Stimulated activated CD4-positive, alpha-beta T cell treated with anti-CD3 and anti-CD28 coated beads, Interleukin-2, amount 100 ng/mL, for 48 hours (primary cell): ENCODE data around the gene SMYD3.
"Not testable (repeated sequence)": the region's sequence is repeated elsewhere in the genome, so short reads cannot be mapped to it uniquely, and the experiment has no call there.

Experiments used
- DNase-seq, 2 donors: peaks; one replicate each; pipeline ENCODE4 v3.0.0-alpha.2; 2020

SMYD3 gene

DNA sequence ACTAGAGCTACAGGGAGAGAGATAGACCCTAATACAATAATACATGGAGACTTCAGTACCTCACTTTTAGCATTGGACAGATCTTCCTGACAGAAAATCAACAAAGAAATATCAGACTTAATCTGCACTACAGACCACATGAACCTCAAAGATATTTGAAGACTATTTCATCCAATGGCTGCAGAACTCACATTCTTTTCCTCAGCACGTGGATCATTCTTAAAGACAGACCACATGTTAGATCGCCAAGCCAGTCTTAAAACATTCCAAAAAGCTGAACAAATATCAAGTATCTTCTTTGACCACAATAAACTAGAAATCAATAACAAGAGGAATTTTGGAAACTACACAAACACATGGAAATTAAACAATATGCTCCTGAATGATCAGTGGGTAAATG lies 776.3 kb downstream of the SMYD3 start:
- no peak for DNase-seq

- DNase-seq = not testable (repeated sequence)
Observed at GRCh38 chr1:245728035-245728434, 779.0 kb downstream of the SMYD3 start.

DNA sequence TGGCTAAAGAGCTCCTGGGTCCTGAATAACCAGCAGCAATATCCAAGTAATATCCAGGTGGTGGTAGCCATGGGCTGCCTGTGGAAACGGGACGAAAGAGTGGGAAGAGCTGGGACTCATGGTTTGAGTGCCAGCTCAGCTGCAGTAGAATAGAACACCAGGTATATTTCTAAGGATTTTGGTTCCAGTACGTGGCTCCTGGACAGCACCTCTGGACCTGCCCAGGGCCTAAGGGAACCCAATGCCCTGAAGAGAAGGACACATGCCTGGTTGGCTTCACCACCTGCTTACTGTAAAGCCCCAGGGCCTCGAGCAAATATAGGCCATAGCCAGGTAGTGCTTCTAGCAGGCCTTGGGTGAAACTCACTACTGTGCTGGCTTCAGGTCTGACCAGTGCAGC lies 785.6 kb downstream of the SMYD3 start:
- no peak for DNase-seq

DNA sequence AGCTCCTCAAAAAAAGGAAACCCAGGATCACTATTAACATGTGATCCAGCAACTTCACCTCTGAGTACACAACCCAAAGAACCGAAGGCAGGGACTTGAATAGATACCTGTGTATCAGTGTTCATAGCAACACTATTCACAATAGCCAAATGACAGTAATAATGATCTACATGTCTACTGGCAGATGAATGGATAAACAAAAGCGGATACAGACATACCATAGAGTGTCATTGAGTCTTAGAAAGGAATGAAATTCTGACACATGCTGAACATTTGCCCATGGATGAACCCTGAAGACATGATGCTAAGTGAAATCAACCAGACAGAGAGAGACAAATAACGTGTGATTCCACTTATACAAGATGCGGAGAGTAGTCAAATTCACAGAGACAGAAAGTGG lies 788.1 kb downstream of the SMYD3 start:
- no peak for DNase-seq

DNA sequence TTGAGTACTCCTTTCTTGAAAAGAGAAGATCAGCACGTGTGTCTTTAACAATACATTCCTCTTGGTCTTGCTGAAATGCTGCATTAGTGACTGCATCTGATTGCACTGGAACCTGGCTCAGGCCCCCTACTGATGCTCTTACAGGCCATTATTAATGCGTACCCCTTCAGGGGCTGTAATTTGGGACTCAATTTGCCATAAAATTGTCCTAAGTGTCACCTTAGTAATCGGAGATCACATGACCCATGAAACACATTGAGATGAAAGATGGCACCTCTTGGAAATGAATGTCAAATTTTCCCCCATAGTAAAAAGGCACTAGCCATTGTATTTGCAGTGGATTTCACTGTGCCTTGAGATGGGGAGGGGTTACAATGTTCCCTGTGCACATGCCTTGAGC lies 789.0 kb downstream of the SMYD3 start:
- DNase-seq = no peak

DNA sequence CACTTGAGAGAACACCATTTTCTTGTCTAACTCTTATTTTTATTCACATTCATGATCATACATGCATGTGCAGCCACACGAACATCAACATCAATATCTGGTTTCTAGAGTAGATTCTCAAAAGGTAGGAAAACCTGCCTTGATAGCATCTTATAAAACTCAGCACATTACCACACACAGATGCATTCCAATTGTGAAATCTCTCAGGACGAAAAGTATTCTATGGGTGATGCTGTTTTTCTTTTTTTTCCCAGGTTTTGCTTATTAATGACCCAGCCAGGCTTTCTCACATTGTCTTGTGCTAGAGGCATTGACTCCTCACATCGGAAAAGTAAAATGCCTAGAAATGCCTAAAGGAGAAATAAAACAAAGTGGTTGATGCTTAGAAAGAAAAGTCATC lies 789.5 kb downstream of the SMYD3 start:
- DNase-seq = no peak

DNA sequence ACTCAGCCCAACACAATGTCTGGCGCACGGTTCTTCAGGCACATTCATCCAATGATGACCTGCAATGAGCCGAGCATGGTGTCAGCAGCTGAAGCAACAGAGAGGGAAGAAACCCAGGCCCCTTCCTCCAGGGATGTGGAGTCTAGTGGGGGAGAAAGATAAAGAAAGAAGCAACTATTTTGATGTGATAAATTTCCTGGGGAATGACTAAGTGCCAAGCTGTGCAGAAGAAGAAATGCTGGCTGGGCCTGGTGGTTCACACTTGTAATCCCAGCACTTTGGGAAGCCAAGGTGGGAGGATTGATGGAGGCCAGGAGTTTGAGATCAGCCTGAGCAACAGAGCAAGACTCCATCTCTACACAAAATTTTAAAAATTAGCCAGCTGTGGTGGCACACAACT lies 790.5 kb downstream of the SMYD3 start:
- DNase-seq = no peak

GRCh38 chr1:245715970-245716369 lies 791.1 kb downstream of the SMYD3 start:
- DNase-seq = no peak

- no peak for DNase-seq
Observed at GRCh38 chr1:245715291-245715701, 791.8 kb downstream of the SMYD3 start.

DNA sequence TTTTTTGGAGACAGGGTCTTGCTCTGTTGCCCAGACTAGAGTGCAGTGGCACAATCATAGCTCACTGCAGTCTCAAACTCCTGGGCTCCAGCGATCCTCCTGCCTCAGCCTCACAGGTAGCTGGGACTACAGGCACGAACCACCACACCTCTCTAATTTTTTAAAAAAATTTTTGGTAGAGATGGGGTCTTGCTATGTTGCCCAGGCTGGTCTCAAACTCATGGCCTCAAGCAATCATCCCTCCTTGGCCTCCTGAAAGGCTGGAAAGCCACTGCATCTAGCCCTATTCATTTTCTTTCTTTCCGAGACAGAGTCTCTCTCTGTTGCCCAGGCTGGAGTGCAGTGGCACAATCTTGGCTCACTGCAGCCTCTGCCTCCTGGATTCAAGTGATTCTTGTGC lies 793.1 kb downstream of the SMYD3 start:
- DNase-seq = not testable (repeated sequence)

GRCh38 chr1:245710961-245711903 lies 795.8 kb downstream of the SMYD3 start:
- no peak for DNase-seq

DNA sequence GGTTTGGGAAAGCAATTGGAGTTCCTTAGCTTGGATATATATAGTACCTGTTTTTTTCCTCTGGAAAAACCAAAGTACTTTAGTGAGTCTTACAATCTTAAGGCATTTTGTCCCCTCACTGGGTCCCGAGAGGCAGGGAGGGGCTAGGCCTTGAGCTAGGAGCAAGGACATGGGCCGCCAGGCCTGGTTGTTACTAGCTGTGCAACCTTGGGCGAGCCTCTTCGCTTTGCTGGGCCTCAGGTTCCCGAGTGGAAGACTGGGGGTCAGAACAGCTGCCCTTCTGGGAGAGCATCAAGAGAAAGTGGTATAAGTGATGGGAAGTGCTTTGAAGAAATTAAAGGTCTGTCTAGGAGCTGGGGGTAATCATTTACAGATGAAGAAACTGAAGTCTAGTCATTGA lies 799.1 kb downstream of the SMYD3 start:
- DNase-seq = no peak

GRCh38 chr1:245704765-245705164 lies 802.3 kb downstream of the SMYD3 start:
- no peak for DNase-seq

GRCh38 chr1:245704341-245704740 lies 802.7 kb downstream of the SMYD3 start:
- no peak for DNase-seq

DNA sequence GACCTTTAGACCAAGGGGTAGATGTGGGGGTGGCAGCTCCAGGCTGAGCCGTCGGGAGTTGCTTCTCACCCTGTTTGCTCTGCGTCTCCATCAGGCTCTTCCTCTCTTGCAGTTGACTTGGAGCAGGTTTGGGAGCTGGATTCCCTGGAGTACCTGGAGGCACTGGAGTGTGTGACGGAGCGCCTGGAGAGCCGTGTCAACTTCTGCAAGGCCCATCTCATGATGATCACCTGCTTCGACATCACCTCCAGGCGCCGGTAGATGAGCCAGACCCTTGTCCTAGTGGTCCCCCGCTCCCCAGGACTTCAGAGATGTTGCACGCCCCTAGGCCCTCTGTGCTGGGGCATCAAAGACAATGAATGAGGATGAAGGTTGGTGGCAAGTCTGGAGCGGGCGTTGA lies 804.7 kb downstream of the SMYD3 start:
- DNase-seq = no peak

DNA sequence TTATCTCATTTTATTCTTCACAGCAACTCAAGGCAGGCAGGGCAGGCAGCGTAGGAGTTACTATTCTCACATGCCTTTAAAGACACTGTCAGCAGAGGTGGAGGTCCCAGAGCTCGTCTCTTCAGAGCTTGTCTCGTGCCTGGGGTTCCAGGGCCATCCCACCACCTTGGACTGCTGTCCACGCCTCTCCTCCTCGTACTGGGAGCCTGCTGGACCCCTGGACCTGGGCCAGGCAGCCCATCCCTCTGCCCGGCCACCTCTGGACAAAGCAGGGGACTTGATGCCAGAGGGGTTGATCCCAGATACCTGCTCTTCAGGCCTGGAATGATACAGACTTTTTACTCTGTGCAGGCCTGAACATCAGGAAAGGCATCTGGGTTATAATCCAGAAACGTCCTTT lies 805.4 kb downstream of the SMYD3 start:
- DNase-seq = no peak

GRCh38 chr1:245700631-245701030 lies 806.4 kb downstream of the SMYD3 start:
- DNase-seq = no peak
